ENCODE results near the gene KCNMB2.
"Not testable (repeated sequence)": the region's sequence is repeated elsewhere in the genome, so short reads cannot be mapped to it uniquely, and the experiment has no call there.

The KCNMB2 gene

DNA sequence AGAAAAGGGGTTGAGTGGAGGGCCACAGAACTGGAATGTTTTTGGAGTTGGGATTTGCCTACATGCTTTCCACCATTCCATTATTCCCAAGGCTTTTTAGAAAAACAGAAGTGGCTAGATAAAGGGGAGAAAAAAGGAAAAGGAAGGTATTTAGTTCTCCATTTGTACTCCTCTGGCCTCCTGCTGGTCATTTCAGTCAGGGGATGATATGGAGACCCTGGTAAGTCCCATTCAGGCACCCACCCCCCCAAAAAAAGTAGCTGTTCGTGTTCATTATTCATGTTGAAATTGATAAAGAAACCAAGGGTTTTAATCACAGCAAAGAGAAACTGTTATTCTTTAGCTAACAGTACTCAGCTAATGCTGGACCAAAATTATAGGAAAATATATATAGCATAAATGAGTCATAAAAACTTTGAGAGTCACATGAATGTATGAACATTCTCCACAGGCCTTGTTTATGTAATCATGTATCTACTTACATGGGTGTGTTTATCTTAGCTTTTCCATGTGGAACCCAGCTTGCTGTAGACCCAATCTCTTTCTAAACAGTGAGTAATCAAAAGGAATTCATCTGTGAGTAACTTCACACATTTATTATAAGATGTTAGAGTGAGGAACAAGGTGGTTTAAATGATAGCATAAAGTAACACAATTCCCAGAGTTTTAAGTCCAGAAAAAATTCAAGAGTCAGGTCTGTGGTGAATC, 167.2 kb downstream of the KCNMB2 start:
- no peak for DNase-seq (ENCODE audit: low read depth)

DNA sequence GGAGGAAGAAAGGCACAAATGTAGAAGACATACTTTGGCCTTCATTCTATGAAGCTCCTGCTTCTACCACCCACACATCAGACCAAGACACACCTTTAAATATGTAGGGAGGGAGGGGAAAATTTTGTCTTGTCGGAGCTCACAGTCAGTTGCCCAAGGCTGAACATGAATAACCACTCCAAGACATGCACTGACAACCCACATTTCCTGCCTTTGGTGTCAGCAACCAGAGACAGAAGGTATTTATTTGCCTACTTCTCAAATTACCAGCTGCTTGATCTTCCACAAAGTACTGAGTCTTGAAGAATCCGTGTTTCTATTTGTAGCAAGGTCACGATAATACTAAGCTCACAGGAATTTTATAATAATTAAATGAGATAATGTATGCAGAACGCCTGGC, 169.7 kb downstream of the KCNMB2 start:
- no peak for DNase-seq (ENCODE audit: low read depth)

DNA sequence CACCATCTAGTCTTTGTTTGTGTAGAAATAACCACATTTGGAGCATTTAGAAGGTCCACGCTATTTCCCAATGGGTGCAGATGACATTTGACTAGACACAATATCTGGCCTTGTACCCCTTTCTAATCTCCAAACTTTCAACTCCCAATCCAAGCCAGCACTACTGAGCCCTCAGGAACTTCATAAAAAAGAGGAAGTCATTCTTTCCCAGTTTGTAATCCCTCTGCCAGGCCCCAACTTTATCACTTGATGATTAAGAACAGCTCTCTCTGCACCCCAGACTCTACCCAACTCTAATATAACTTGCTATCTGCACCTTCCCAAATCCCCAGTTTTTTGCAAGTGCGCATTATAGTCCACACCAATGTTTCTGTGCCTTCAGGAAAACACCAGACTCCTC, 170.2 kb downstream of the KCNMB2 start:
- DNase-seq (ENCODE audit: low read depth), result no peak

DNA sequence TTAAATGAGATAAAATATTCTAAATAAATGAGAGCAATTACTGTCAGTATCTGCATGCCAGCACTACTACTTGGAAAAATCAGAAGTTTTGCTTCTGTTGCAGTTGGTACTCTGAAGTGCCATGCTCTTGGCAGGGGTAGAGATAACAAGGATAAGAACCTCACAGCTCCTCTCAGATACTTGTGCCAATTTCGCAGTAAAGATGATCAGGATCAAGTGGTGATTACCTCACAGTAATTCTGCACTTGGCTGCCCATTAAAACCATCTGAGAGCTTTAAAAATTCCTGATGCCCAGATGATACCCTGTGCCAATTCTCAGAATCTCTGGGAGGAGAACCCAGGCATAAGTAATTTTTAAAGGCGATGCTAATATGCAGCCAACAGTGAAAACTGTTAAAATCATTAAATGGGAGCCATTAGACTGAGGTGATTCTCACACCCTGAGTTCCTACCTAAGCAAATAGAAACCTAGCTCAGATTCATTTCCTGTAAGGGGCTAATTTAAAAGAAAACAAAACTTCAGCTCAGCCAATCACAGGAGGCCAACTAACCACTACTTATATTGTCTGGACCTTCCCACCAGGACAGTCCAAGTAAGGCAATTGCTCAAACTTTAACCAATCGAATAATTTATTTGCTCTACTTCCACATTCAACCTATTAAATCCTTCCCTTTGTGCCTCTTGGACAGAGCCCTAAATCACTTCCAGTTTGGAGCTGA, 171.2 kb downstream of the KCNMB2 start:
- no peak for DNase-seq (ENCODE audit: low read depth)

DNA sequence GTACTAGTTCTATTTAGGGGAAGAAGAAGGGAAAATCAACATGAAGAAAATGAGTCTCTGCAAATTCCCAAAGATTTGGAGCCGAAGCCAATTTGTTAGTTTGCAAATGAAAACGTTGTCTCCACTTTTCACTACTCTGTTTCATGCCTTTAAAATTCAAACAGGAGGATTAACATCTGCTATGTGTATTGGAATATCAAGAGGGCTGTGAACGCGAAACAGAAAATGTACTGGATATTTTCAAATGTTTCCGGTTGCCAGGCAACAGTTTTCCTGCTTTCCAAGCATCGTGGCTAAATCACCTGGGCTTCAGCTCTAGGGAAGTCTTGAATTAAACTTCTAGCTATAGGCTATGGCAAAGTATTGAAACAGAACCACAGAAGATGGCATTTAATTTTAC, 172.8 kb downstream of the KCNMB2 start:
- DNase-seq (ENCODE audit: low read depth), result no peak

DNA sequence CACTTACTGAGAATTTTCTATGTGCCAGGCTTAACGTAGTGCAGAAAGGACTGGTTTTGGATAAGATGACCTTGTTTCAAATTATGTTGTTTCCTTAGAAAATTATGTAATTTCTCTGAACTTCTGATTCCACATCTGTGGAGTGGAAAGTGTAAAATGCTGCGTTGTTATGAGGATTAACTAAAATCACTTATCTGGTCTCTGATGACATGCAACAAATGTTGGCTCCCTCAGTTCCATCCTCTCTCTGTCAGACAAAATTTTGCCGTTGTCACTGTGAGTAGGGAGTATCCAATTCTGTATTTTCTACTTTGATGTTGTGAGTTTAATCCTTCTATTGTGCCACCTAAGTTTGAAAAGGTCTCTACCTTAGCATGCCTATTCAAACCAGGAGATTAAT, 175.5 kb downstream of the KCNMB2 start:
- no peak for DNase-seq (ENCODE audit: low read depth)

DNA sequence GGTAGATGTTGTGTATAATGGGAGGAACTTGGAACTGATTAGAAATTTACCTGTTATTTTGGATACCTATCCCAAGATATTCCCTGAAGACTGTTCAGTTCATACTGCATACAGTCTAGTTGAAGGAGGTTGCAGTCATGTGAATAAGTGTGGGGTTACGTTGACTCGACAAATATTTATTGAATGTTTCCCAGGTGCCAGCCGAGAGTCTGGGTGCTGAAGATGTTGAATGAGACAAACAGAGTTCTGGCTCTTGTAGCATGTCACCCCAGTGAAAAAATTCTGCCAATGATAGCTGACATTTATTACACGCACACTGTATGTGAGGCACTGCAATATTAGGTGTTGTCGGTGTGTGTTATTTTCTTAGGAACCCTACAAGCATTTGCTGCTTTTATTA, 176.0 kb downstream of the KCNMB2 start:
- DNase-seq (ENCODE audit: low read depth), result no peak

DNA sequence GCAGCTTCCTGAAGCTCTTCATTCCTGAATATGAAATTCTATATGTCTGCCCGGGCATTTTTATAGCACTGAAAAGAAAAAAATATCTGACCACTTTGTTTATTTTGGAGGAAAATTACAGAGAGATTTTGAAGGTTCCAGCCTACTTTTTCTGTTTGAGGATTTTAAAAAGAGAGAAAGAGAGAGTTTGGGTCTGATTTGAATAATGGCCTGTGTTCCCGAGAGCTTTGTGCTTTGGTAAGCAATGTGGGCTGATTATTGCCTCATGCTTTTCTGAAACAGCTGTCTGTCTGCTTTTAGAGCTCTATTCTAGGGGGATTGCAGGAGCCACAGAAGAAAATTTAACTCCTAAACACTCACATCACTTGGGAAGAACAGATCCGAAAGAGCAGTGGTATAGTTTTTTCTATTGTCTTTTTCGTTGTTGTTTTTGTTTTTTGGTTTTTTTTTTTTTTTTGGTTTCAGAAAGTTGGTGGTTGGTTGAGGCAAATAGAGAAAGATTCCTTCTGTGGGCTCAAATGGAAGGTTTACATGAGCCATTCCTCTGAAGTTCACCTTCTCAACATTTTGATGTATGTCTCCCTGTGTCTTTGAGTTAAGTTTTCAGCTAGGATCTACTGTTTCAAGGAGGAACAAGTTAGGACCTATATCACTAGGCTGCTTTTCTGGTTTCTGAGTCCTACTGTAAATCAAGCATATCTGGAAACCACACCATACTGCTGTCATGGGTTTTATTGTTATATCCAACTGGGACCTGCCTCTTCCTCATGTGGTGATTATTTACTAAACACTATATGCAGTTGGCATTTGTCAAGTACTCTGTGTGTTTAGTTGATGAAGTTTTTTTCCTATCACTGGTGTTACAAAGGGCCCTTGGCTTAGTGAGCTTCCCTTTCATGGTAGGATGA, 178.9 kb downstream of the KCNMB2 start:
- DNase-seq (ENCODE audit: low read depth), result no peak

DNA sequence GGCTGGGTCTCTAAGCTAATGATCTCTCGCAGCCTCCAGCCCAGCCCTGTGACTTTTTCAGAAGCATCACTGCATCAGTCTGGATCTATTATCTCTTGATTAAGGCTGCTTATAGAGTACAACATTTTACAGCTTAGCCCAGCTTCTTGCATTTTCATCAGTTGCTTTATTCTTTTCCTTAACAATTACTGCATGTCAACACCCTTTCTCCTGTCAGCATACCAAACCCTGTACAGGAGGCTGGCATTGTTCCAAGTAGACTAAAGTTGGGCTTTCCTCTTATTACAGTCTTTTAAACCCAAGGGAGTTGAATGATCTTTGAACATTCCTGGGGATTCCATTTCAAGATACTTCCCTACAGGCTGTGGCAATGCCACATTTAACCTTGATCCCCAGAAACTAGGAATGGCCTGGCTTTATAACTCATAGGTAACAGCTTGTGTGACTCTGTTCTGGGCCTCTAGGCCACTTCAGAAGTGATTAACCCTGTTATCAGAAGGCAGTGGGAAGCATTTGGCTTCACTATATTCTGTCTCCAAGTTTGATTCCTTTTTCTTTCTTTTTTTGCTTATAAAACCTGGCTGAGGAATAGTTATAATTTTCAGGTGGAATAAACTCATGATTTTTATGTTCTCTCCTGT, 182.9 kb downstream of the KCNMB2 start:
- DNase-seq (ENCODE audit: low read depth), result no peak

DNA sequence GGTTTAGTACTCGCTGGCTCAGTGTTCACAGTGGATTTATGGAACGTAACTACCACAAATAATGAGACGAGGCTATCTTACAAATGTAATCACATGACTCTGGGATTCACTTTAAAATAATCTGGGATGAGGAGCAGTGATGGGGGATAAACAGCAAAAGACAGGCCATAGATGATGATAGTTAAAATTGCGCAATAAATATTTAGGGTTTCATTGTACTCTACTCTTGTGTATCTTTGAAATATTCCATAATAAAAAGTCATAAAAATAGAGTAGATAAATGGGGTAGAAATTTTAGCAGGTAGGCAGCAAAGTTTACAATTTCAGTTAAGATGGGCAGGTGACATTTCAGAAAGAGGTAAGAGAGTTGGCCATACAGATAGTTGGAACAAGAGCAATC, 196.6 kb downstream of the KCNMB2 start:
- no peak for DNase-seq (ENCODE audit: low read depth)

DNA sequence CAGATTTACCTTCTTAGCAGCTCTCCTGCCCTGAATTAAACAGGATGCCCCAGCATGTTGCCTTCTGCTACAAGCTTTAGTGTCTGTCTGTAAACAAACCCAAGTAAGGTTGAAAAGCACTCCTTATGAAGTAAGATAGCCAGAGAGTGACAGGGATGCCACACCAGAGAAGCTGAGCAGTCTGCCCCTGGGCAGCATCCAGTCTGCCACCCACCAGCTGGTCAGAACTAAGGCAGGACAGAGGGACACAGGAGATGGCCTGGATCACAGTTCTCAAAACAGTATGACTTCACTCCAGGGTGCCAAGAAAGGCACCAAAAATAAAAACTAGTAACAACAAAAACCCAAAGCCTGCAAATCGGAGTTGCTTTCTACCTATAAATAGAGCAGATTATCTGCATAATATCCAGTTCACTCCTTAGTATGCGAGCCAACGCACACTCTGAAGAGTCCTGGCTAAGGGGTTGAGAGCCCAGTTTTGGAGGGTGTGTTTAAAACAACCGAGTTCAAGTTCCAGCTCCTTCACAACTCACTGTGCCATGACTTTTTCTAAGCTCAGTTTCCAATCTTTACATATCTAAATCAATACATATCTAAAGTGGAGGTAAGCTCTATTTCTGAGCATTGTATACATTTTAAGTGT, 198.9 kb downstream of the KCNMB2 start:
- no peak for DNase-seq (ENCODE audit: low read depth)

DNA sequence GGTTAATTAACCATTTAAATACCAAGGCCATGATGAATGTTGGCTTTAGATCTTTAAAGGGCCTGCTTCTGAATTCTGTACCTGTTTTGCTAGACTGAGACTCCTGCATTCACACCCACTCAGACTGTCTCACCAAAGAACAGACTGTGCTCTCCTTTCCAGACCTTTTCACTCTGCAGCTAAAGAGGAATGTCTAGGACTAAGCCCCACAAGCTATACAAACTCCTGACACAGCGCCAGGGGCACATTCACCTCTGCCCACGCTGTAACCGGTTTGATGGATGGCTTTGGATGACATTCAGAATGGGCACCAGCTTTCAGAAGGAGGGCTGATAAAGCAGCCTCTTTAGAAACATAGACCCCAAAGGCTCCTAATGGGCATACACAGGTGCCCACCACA, 200.1 kb downstream of the KCNMB2 start:
- DNase-seq (ENCODE audit: low read depth), result no peak

DNA sequence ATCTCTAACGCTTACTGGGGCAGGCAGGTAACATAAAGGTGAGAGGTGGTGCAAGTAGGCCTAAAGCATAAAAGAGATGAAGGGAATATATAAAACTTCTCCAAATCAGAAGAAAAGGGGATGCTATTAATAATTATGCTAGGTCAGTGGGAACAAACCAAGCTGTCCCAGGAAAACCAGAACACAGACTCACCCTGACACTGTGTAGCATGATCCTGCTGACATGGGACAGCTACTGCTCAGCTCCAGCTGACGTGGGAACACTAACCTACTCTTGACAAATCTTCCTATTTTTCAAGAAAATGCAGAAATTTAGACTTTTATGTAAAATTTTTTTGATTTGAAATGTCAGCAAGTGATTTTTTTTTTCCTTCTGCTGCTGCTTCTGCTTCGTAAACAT, 203.5 kb downstream of the KCNMB2 start:
- DNase-seq (ENCODE audit: low read depth), result no peak

DNA sequence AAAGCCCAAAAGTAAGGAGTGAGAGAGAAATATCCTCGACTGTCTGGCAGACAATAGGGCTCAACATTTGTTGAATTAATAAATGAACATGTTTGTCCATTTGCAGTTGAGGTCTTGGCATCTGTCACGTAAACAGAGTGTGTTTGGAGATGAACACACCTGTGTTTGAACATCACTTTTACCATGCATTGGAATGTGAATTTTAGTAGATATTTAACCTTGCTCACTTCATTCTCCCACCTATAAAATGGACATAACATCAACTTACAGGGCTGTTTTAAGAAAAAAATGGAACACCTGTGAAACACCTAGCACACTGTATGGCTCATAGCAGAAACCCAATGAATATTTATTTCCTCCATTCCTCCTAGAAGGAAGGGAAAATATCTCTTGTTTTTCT, 204.8 kb downstream of the KCNMB2 start:
- no peak for DNase-seq (ENCODE audit: low read depth)

DNA sequence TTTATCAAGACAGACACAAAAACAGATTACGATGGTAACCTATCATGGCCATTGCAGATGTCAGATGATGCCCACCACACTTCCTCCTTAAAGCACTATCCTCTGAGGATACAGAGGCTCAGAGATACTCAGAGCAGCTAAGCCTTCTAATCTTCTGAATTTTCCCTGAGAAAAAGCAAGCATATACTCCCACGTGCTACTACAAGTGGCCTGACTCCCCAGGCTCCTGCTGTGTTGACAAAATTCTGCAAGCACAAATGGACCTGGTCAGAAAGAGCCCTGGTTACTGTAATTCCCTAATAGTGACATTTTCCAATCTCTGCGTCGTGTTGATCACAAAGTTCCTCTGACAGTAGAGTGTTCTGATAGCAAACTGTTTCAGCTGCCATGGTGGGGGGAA, 207.1 kb downstream of the KCNMB2 start:
- DNase-seq (ENCODE audit: low read depth), result no peak

DNA sequence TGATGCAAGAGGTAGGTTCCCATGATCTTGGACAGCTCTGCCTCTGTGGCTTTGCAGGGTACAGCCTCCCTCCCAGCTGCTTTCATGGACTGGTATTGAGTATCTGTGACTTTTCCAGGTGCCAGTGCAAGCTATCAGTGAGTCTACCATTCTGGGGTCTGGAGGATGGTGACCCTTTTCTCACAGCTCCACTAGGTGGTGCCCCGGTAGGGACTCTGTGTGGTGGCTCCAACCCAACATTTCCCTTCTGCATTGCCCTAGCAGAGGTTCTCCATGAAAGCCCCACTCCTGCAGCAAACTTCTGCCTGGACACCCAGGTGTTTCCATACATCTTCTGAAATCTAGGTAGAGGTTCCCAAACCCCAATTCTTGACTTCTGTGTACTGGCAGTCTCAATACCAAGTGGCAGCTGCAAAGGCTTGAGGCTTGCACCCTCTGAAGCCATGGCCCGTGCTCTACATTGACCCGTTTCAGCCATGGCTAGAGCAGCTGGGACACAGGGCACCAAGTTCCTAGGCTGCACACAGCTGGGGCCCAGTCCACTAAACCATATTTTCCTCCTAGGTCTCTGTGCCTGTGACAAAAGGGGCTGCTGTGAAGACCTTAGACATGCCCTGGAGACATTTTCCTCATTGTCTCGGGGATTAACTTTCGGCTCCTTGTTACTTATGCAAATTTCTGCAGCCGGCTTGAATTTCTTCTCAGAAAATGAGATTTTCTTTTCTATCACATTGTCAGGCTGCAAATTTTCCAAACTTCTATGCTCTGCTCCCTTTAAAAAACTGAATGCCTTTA, 209.8 kb downstream of the KCNMB2 start:
- not testable (repeated sequence) for DNase-seq (ENCODE audit: low read depth)

DNA sequence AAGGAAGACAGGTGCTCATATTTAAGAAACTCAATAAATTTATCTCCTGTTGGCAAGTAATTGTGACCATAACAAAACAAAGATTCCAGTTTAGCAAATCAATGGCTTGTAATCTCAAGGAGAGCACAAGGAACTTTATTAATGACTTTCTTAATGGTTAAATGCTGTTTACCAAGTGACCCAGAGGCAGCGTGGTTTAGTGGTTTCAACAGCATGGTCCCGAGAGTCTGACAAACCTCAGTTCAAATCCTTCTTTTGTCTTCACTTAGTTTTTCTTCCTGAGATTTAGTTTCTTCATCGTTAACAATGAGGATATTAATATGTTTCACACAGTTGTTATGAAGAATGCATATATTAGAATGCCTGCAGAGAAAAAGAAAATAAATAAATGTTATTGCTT, 212.6 kb downstream of the KCNMB2 start:
- no peak for DNase-seq (ENCODE audit: low read depth)

DNA sequence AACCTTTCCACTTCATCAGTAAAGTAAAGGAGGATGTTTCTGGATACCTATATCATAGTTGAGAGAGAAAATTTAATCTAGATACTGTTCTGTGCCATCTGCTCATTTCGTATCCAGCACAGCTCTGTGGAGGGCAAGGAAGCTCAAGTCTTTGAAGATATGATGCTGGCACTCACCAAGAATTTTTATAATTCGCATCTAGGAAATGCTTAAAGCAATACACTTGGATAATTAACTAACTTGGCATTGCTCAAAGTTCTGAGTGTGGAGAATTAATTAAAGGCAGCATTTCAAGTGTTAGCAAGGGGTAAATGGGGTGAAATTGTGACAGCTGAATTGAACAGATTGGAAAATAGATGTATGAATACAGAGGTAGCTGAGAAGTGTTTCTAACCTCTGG, 213.2 kb downstream of the KCNMB2 start:
- DNase-seq (ENCODE audit: low read depth), result no peak

DNA sequence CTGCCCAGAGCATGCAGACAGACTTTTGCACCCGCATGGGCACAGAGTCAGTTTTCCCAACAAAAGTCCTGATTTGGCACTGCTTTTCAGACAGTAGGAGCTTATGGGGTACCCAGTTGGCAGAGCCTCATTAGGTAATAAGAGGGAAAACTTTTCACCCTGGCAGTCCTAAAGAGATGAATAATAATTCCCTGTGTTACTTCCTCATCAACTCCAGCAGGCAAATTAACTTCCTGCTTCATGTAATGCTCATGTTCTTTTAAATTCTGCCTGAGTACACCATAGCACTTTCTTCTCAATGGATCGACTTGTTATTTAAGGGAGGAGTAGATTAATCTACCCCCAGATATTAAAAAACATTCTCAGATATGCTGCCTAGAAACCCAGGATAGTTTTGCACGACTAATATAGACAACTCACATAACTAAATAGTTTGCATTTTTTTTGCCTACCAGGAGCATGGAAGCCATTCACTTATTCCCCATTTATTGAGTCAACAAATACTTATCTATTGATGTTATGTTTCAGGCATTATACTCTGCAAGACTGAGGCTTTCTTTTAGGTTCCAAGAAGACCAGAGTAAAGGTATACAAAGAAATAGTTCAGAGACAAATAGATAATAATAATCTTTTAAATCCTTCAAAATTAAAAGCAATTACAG, 214.5 kb downstream of the KCNMB2 start:
- DNase-seq (ENCODE audit: low read depth), result no peak

DNA sequence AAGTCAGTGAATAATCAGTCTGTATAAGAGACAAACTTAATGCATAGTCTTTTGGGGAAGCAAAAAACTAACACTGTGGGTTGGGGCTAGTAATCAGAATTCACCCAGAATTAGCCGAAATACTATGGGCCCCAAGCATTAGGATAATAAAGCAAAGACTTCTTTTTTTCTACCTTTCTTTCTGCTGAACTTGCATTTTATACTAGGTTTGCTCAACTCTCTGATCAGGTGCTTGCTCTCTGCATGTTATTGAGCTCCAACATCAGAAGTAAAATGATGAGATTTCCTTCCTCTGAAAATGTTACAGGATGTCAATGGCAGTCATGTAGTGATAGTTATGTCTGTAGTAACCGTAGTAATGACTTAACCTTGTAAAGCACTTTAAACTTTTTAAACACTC, 216.6 kb downstream of the KCNMB2 start:
- no peak for DNase-seq (ENCODE audit: low read depth)

Measured in activated gamma-delta T cell treated with anti-CD3 and anti-CD28 coated beads, Interleukin-2, amount 50 U/mL, for 16 hours (primary cell).